Bone marrow (tissue), 2 donors: ENCODE data around the gene GOT2.
"Not testable (repeated sequence)": the region's sequence is repeated elsewhere in the genome, so short reads cannot be mapped to it uniquely, and the experiment has no call there.

Source experiments
- DNase-seq, 2 donors: peaks; one replicate each; lab custom pipeline; 2025; lab: John Stamatoyannopoulos, UW

The GOT2 gene

DNA sequence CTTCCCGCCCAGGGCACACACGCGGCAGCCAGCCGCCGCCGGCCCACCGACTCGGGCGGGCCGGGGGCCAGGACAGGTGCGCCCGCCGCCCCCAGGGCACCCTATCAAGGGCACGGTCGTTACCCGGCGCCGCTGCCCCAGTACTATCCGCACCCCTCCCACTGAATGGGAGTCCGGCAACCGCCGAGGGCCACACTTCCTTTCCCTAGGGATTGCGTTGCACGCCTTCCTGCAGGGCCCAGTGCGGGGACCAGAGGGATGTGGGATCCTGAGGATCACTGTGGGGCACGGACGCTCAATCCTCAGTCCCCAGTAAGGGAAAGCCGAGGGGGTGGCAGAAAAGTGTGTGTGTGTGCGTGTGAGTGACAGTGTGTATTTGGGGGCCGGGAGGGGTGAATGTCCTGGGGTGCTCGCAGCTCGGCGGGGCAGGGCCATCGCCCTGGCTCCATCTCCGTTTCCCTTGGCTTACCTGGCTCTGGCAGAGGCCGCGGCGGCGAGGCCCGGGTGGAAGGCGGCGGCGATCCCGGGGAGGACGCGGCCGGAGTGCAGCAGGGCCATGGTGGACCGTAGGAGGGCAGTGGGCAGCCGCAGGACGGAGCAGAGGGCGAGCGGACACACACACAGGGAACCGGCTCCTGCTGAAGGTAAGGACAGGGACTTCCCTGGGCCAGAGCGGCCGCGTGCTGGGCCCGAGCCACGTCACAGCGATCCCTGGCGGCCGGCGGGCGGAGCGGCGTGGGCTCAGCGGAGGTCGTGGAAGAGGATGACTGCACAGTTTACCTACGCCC, at the start of gene GOT2:
Gene GOT2 (minus strand): TSS at position 646 of the 788 bp plus-strand sequence. CDS start 88 bp downstream, at position 558.
- peak; percentile 54 to 74 for DNase-seq

DNA sequence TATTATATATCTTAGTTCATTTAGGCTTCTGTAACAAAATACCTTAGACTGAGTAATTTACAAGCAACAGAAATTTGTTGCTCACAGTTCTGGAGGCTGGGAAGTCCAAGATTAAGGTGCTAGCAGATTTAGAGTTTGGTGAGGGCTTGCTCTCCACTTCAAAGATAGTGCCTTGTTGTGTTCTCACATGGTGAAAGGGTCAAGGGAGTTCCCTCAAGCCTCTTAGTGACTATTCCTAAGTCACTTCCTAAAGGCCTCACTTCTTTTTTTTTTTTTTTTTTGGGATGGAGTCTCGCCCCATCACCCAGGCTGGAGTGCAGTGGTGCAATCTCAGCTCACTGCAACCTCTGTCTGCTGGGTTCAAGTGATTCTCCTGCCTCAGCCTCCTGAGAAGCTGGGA, 45.2 kb upstream of the GOT2 start:
- not testable (repeated sequence) for DNase-seq

DNA sequence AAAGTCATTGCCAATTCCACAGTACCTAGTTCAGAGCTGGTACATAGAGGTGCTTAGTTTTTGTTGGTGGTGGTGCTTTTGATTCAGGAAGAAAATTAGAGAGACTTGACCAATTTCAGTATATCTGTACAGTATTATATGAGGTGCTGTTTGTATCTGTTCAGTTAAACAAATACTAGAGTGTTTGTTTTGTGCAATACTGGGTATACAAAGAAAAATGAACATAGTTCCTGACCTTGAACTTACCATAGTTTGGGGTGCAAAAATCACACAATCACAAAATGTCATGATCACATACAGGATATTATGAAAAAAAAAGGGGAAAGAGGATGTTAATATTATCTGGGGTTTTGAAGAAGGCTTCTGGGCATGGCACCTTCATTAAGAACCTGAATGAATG, 39.8 kb upstream of the GOT2 start:
- no peak for DNase-seq

DNA sequence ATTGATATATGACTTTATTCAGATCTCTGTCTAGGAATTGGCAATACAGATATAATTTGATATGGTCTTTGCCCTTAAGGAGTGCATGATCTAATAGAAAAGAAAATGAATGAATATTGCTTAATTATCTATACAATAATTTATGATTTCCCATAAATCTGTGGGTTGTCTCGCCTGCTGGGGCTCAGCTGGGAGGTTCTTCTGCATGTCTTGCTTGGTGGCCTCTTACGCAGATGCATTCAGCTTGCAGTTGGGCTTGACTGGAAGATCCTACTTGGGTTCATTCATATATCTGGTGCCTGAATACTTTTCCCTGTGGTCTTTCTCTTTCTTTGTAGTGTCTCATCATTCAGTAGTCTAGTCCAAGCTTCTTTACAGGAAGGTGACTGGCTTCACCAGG, 34.0 kb upstream of the GOT2 start:
- DNase-seq: no peak

DNA sequence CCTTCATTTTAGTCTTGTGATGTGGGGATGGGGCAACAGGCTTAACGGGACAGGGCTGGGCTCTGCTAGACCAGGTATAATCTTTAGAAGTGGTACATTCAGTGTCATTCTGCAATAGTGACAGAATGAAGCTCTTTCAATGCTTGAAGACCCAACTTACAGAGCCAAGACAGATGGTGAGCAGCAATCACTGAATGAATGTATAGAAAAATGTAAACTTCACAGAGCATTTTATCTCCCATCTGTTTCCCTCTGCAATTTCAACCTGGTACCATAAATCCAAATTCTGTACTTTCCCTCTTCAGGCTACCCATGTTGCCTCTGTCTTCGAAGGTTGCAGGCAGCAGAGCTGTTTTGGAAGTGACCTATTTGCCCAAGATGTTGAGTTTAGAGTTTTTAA, 33.5 kb upstream of the GOT2 start:
- no peak for DNase-seq

DNA sequence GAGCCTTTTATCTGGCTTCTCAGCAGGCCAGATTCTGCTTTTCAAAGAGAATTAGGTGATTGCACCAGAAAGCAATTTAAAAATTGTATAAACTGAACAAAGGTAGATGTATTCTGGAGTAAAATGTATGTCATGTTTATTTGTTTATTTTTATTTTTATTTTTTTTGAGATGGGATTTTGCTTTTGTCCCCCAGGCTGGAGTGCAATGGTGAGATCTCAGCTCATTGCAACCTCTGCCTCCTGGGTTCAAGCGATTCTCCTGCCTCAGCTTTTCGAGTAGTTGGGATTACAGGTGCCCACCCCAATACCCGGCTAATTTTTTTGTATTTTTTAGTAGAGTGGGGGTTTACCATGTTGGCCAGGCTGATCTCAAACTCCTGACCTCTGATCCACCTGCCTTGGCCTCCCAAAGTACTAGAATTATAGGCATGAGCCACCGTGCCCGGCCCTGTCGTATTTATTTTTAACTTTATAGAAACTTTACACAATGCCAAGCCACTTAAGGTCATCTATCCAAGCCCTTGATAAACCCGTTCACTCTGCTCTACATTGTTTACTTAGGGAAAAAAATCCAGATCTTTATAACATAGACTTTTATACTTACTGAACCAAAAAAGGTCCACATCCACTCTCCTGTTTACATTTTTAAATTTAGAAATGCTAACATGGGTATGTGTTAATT, 22.7 kb upstream of the GOT2 start:
- DNase-seq: no peak

DNA sequence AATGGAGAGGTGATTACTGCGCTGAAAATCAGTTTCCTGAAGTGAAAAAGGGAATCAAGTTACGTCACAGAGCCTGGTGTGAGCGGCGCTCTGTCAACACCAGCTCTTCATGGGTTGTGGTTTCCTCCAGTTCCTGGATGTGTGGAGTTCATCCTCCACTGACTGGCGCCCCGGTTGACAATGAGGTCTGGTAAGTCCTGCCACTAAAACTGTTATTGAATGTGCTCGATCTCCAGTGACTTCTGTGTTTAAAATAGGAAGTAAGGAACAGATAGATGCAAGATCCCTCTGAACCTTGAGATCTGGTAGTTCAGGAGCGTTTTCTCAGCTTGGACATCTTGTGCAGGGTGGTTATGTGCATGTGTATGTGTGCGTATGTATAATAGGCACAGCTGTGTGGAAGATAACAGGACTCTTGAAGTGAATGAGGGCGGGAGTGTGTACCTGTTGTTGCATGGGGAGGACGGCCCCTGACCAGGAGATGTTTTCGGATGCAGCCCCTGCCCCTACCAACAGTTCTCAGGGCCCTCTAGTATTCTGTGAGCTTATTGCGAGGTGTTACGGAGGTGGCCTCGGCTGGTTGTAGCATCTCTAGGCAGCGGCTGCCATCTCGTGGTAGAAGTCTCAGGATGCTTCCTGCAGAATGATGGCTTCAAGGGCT, 22.0 kb upstream of the GOT2 start:
- DNase-seq: peak; percentile 24 to 72

DNA sequence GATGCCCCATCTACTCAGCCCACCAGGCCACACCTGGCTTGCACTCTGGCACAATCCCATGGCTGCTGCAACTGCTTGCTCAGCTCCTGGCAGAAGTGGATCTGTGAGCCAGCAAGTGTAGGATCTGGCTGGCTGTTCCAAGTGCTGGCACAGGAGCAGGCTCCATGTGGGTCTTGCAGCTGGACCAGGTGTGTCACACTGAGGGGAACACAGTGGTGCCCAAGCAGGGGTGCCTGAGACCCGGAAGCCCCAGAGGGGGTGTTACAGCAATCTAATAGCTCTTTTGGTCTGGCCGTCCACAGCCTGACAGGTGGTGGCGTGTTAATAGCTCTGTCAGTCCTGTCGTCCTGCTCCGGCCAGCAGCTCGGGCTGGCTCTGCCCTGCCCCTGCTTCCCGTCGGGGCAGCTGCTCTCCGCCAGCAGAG, 19.6 kb upstream of the GOT2 start:
- DNase-seq: no peak

DNA sequence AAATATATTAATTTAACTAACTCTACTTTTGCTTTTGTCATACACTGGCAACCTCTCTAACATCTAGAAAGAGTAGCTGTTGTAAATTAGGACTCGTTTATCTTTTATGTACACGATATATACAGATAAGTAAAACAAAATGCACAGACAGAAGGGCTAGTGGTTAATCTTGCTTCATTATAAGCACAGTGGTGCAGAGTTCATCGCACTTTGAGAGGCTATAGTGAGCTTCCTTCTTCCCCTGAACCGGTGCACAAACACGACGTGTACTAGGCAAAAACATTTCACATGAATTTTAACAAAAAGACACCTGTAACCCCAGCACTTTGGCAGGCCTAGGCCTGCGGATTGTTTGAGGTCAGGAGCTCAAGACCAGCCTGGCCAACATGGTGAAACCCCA, 10.4 kb upstream of the GOT2 start:
- DNase-seq: no peak

DNA sequence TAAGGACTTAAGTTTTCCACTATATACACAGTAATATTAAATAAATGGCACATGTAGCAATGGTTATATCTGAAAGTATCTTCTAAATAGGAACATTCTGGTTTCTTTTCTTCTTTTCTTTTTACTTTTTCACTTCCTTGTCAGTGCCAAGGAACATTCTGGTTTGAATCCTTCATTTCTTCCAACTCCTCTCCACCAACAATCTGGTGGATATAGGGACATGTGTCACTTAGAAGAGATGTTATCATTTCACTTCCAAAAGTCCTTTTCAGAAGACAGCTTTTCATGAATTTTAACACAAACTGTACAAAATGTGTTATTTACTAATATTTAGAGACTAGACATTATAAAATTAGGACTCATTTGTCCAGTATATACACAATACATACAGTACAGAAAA, 7.9 kb upstream of the GOT2 start:
- DNase-seq: no peak

DNA sequence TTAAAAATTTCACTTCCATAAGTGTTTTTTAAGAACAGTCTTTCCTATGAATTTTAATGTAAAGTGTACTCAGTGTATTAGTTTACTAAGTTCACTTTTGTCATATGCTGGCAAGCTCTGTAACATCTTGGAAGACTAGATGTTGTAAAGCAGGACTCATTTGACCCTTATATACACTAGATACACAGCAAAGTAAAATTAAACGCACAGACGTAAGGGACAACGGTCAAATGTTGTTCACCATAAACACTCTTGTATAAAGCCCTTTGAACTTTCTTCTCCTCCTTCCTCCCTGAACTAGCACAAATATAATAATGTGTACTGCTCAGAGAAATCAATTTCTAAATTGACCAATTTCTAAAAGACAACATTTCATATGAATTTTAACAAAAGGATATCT, 7.0 kb upstream of the GOT2 start:
- no peak for DNase-seq

DNA sequence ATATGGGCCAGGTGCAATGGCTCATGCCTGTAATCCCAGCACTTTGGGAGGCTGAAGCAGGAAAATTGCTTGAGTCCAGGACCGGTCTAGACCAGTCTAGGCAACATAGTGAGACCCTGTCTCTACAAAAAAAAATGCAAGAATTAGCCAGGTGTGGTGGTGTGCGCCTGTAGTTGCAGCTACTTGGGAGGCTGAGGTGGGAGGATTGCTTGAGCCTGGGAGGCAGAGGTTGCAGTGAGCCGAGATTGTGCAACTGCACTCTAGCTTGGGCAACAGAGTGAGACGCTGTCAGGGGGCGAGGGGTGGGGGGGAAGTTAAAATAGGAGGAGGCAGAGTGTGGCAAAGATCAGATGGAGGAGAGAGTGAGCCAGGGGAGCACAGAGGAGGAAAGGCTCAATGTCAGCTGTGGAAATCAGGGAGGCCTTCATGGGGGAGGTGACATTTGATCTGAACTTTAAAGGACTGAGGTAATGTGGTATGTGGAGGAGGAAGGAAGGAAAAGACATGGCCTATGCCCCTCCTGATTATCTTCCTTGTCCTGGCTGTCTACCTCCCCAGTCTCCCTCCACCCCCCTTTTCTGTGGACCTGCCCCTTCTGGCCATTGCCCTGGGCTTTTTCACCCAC, 4.7 kb upstream of the GOT2 start:
- DNase-seq: no peak

DNA sequence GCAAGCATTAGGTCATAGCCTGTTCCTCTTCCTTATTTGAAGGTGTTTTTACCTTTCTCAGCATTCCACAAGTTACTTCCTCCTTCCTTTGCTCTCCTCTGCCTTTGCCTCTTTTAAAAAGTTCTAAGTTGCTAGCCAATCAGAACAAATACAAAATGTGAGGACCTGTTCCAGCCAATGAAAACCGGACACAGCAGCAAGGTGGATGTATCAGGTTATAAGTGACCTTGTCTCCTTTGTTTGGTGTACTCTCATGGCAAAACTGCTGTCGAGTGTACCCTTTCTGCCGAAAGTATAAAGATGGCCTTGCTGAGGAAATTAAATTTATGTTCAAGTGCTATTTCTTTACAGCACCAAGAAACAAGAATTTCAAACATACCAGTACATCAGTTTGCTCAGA, 2.2 kb upstream of the GOT2 start:
- DNase-seq: not testable (repeated sequence)

DNA sequence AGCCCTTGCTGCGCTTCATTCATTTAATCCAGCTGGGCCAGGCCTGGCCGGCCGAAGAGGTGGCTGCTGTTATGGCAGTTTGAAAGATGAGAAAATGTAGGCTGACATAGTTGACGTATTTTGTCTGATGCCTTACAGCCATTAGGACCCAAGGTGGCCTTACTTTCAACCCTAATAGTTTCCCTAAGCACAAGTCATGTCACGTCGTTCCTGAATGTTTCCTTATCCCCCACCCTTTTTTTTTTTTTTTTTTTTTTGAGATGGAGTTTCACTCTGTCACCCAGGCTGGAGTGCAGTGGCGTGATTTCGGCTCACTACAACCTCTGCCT, 307 bp upstream of the GOT2 start:
- no peak for DNase-seq

DNA sequence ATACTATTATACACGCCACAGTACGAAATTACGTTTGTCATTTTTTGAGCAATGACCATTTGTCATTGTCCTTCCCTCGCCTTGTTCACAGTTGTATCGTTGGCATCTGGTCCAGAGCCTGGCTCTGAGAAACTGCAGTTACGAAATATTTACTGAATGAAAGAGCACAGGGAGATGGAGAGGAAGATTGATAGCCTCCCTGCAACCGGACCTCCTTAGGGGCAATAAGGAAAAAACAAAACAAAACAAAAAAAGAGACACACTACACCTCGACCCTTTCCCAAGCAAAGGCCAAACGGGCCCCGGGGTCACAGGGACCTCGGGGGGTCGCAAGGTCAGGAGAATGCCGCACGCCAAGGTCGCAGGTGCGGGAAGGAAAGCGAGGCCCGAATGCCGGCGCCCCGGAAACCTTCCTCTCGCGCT, 857 bp downstream of the GOT2 start:
- DNase-seq: no peak

DNA sequence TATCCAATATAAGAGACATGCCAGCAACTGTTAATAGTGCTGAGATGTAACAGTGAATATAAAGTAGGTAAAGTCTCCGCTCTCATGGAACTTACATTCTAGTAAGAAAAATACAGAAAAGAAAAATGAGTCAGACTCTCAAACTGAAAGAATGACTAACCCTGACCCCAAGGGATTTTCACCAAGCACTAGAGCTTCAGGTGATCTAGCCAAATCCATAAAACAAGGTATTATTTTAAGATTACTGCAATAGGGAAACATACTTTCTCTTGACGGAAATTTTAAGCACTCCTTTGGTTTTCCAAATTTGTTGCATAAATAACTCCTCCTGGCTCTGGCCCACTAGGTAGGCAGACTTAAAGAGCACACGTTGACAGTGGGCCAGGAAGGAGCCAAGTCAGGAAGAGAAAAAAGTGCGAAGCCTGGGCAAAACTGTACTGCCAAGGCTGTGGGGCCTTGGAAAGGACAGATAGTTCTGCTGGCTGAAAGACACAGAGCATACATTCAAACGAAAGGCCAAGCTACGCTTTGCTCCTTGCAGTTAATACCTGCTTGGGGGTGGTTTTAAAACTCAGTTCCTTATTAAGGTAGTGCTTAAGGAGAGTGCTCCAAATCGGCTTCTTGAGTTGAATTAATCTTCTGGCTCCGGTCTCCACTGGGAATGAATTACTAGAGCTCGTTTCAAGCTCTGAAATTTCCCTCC, 1.4 kb downstream of the GOT2 start:
- no peak for DNase-seq

DNA sequence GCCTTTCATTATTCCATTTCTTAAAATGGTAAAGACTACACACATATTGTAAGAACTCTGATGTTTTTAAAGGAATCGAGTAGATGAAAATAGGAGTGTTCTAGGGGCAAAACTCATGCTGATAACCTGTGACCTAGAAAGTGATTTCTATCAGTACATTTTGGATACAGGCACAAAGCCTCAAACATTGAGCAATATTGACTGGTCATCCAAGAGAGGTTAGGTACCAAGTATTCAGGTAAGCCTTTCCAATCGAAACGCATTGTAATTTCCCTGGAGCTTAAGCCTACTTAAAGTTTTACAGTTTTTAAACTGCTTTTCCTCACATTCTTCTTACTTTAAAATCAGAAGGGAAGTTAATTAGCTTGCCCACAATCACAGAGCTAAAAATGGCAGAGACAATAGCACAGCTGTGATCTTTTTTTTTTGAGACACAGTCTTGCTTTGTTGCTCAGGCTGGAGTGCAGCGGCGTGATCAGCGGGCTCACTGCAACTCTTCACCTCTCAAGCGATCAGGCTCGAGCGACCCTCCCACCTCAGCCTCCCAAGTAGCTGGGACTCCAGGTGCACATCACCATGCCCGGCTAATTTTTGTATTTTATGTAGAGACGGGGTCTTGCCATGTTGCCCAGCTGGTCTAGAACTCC, 3.3 kb downstream of the GOT2 start:
- no peak for DNase-seq

DNA sequence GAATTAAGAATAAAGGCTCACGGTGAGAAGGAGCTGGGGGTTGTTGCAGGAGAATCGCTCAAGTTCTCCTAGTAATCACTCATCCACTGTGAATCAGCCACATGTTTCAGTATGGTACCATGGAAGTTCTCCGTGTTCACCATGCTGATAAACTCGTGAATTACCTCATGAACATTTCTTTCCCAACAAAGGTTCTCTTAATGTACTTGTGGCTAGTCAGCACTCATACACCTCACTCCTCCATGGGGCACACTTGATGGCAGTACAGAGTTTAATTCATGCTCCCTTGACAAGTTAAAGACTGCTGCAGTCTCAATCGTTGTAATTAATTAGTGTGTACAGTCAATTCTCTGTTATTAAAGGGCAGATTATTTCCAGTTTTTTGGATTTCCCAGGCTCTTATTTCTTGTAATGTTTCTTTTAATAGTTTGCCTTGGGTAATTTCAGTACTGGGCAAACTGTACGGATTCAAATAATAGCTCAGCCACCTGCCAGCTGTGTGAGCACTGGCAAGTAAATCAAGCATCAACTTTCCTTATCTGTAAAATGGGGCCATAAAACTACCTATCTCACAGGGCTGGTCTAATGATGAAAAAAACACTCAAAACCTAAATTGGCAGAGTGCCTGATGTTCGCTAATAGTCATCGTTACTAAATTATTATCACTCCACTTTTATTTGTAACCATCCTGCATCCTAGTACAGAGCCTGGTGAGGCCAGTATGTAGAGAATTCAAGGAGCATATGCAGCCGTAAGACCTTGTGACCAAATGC, 6.1 kb downstream of the GOT2 start:
- DNase-seq: no peak

DNA sequence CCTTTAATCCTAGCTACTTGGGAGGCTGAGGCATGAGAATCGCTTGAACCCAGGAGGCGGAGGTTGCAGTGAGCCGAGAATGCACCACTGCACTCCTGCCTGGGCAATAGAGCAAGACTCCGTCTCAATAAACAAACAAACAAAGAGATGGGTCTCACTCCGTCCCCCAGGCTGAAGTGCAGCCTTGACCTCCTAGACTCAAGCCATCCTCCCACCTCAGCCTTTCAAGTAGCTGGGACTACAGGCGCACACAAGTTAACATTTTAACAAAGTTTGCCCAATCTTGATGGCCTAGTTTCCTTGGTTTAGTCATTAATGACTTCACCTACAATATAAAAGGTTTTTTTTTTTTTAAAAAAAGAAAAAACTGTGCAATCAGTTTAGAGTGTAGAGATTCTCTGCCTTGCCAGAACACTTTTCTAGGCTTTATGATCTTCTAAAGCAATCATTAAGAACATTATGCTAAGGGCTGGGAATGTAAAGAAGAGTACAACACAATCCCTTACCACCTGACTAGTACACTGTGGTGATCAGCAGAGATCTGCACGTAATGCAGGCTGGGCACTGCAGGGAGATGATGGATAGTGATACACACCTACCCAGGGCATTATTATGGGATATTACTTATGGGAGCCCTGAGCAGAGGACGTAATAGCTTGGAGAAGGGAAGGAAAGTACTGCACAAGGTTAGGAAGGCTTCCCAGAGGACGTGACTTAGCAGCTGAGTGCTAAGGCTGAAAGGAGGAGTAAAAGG, 6.9 kb downstream of the GOT2 start:
- DNase-seq: no peak

DNA sequence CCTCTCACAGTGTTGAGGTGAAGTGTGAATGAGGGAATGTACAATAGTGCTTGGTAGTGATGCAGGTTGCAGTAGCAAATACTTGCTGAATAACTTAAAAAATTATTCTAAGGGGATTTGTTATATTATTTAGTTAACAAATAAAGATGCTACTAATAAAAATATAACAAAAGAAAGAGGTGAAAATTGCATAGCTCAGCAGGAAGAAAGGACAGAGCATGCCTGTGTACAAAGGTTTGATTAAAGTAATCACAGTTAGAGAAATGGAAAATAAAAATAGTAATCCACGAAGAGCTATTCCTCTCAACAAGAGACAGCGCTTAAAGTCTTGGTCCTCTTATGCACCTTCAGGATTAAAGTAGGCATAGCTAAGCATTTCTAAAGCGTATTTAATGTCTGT, 11.0 kb downstream of the GOT2 start:
- no peak for DNase-seq
